GM12878 (cell line): ENCODE data around the gene TMUB1. TPM values are rescaled to one million over a fixed set of nuclear protein-coding genes. Genes with fewer than 3 reads are reported as not detected.

ENCODE experiments used
- POLR2AphosphoS2 ChIP-seq: IDR thresholded peaks from 2 replicates; pipeline ENCODE4 v1.6.1; 2011; ENCODE audit warnings: low read depth, mild to moderate bottlenecking, low read length, improper control_type of control experiment, moderate library complexity
- POU2F2 ChIP-seq: IDR thresholded peaks from 3 replicates; pipeline ENCODE4 v1.6.1; 2011; ENCODE audit warnings: low read depth, mild to moderate bottlenecking, low read length, borderline replicate concordance
- SPI1 ChIP-seq: IDR thresholded peaks from 2 replicates; pipeline ENCODE4 v1.6.1; 2011; ENCODE audit warnings: low read depth, mild to moderate bottlenecking, low read length, moderate library complexity, borderline replicate concordance; ENCODE audit not compliant: insufficient read depth
- TBL1XR1 ChIP-seq: IDR thresholded peaks from 2 replicates; pipeline ENCODE4 v1.6.1; 2012; ENCODE audit warnings: low read depth, low read length, improper control_type of control experiment
- USF2 ChIP-seq: IDR thresholded peaks from 2 replicates; pipeline ENCODE4 v1.6.1; 2011; ENCODE audit warnings: low read depth, low read length, improper control_type of control experiment, borderline replicate concordance
- ZBTB33 ChIP-seq: fragments of 450-650 bp; IDR thresholded peaks from 2 replicates; pipeline ENCODE4 v1.6.1; 2017; ENCODE audit warnings: mild to moderate bottlenecking
- polyA plus RNA-seq, 11 experiments: library from polyadenylated mRNA; depleted of rRNA in 4 of 11; unstranded in 6 of 11; stranded (reverse) in 5 of 11; fragments of >200 nt; fragmentation: Nextera tagmentation in 4 of 11; fragmentation: Illumina TruSeq in 1 of 11; extraction: Ambion mirVana in 4 of 11; extraction: Trizol in 1 of 11; gene quantifications; 1 replicate in 1 of 11; 2 replicates in 10 of 11; pipeline versions ENCODE4 v1.2.1 to v1.2.3, GENCODE V29; 2011 to 2016; ENCODE audit warnings: inconsistent platforms in 2 of 11, missing spikeins in 2 of 11, low read depth in 1 of 11
- total RNA-seq, 4 experiments: library from RNA; depleted of rRNA in 3 of 4; stranded (reverse); fragments of >200 nt in 3 of 4; fragmentation: Illumina TruSeq in 1 of 4; extraction: Trizol in 1 of 4; gene quantifications; 2 replicates each; pipeline versions ENCODE4 v1.2.1 to v1.2.3, GENCODE V29; 2013 to 2021
- TF ChIP-seq, protein P1 (sequence below): fragments of 450-650 bp; formaldehyde crosslinking; IDR thresholded peaks from 2 replicates; pipeline ENCODE4 v1.4.0; 2022; ENCODE audit warnings: mild to moderate bottlenecking, moderate library complexity
- TF ChIP-seq, protein P2 (sequence below): IDR thresholded peaks from 2 replicates; pipeline ENCODE4 v1.6.1; 2011; ENCODE audit warnings: borderline replicate concordance, low read depth, mild to moderate bottlenecking, moderate library complexity, low read length; ENCODE audit not compliant: insufficient read depth, poor library complexity, severe bottlenecking

The TMUB1 gene
- total and polyA plus RNA-seq, 10 of the 15 experiments (the other 5 are each of a cell fraction or from before 2014, with no cell fraction given): 0.27 to 79.5 (median 41.3) TPM; not detected in 1

DNA sequence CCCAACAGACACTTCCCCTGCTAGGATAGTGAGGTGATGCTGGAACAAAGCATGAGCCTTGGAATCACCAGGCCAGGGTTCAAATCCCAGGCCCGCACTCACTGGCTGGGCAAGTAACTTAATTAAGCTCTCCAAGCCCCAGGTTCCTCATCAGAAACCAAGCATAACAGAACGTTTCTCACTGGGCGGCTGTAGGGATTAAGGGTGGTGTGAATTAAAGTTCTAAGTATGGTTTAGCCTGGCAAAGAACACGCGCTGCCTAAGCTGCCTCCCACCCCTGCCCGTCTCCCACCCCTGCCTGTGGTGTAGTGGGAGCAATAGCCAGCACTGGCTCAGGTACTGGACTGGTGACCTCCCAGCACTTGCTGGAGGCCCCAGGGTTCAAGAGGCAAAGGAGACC is 18.3 kb downstream of the TMUB1 start (continued):
- TF ChIP-seq TBL1XR1 (no peak), POLR2AphosphoS2 (no peak), USF2 (no peak), ZBTB33 (no peak), SPI1 (no peak), POU2F2 (no peak)
- TF ChIP-seq, protein P1, sequence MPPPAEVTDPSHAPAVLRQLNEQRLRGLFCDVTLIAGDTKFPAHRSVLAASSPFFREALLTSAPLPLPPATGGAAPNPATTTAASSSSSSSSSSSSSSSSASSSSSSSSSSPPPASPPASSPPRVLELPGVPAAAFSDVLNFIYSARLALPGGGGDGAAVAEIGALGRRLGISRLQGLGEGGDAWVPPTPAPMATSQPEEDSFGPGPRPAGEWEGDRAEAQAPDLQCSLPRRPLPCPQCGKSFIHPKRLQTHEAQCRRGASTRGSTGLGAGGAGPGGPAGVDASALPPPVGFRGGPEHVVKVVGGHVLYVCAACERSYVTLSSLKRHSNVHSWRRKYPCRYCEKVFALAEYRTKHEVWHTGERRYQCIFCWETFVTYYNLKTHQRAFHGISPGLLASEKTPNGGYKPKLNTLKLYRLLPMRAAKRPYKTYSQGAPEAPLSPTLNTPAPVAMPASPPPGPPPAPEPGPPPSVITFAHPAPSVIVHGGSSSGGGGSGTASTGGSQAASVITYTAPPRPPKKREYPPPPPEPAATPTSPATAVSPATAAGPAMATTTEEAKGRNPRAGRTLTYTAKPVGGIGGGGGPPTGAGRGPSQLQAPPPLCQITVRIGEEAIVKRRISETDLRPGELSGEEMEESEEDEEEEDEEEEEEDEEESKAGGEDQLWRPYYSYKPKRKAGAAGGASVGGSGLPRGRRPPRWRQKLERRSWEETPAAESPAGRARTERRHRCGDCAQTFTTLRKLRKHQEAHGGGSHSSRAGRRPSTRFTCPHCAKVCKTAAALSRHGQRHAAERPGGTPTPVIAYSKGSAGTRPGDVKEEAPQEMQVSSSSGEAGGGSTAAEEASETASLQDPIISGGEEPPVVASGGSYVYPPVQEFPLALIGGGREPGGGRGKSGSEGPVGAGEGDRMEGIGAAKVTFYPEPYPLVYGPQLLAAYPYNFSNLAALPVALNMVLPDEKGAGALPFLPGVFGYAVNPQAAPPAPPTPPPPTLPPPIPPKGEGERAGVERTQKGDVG: no peak
- TF ChIP-seq, protein P2, sequence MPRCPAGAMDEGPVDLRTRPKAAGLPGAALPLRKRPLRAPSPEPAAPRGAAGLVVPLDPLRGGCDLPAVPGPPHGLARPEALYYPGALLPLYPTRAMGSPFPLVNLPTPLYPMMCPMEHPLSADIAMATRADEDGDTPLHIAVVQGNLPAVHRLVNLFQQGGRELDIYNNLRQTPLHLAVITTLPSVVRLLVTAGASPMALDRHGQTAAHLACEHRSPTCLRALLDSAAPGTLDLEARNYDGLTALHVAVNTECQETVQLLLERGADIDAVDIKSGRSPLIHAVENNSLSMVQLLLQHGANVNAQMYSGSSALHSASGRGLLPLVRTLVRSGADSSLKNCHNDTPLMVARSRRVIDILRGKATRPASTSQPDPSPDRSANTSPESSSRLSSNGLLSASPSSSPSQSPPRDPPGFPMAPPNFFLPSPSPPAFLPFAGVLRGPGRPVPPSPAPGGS: no peak
